AML-193 (cell line): ENCODE results near the gene NOX4.

Source experiments
- DNase-seq, 2 experiments: peaks; one replicate each; lab custom pipeline; 2025; lab: John Stamatoyannopoulos, UW

Gene NOX4

DNA sequence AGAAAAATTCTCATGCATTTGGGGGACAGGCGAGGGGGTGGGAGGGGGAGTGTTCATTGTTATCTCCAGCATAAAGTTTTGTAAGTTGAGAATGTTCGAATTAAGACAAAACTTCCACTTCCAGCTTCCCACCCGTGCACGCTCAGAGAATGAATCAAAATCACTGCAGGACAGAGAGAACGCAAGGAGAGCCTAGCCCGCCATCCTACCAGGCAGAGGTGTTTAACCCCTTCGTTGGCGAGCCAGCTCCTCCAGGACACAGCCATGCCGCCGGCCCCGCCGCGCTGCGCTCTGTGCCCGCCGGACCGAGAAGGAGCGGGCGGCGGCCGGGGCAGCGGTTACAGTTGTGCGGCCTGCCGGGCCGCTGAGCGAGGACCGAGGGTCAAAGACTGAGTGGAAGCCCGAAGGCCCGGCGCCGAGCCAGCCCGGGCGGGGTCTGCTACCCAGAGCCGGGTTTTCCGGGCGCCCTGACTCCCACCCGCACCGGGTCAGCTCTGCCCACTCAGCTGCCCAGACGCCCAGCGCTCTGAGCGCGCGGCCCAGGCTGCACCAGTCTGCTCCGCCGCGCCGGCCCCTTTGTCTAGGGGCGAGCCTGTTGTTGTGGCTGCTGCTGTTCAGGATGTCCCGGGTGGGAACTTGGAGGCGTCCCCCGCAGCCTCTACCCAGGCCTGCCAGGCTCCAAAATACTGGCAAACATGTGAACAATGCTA is at the start of gene NOX4:
NOX4 (minus strand) TSS at position 395 of the 710 bp plus-strand sequence; CDS start at position 266, 129 bp downstream.
- no peak for DNase-seq

- DNase-seq = no peak
These were observed 49.7 kb upstream of the NOX4 start for GRCh38 chr11:89540826-89541225.

GRCh38 chr11:89537936-89538335 is 46.8 kb upstream of the NOX4 start:
- no peak for DNase-seq

DNA sequence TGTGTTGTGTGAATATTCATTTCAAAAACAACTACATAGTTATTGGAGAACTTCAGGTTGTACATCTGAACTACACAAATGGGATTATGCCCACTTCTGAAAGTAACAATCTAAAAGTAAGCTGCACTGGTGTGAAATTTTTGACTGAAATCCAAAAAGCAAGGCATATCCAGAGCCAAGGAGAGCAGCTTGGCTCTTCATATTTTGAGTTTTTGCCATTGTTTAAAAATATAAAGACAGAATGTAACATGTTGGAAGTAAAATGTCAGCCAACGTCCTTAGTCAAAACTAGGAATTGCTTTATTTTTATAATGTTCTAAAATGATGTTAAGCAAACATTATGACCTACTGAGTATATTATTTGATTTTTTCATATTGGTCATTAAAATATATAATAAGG is 45.8 kb upstream of the NOX4 start:
- no peak for DNase-seq

GRCh38 chr11:89535221-89535620 is 44.0 kb upstream of the NOX4 start:
- DNase-seq = no peak

DNA sequence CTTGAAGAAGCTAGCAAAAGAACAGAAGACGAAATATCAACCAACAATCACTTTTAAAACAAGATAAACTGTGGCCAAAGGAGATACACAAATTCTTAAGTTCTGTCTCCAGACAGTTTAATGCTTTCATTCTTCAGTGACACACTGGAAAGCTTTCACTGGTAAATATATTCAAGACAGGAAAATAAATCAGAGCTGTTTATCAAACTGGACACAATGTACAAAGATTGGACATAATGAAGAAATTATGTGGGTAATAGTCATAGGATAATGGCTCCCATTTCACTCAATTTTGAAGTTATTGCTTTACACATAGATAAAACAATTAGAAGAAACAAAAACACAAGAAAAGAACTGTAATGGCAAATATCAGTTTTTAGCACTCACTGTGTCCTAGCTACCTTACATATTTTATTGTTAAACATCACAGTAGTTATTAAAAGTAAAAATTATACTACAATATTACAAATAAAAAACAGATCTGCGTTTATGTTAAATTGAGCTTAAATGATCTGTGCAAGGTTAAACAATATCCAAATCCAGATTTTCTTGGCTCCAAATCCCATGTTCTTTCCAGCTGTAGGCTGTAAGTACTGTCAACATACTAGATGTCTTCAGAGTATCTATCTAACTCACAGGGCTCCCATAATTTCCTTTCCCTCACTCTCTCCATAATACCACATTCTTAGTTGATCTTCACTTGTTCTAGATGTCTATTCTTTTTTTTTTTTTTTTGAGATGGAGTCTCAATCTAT is 38.6 kb upstream of the NOX4 start:
- DNase-seq = no peak

DNA sequence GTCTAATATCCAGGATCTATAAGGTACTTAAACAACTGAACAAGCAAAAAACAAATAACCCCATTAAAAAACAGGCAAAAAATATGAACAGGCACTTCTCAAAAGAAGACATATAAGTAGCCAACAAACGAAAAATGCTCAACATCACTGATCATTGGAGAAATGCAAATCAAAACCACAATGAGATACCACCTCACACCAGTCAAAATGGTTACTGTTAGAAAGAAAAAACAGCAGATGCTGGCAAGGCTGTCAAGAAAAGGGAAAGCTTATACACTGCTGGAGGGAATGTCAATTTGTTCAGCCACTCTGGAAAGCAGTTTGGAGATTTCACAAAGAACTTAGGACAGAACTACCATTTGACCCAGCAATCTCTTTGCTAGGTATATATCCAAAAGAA is 30.6 kb upstream of the NOX4 start:
- no peak for DNase-seq

- no peak for DNase-seq
These were observed 30.1 kb upstream of the NOX4 start for GRCh38 chr11:89521294-89521693.

DNA sequence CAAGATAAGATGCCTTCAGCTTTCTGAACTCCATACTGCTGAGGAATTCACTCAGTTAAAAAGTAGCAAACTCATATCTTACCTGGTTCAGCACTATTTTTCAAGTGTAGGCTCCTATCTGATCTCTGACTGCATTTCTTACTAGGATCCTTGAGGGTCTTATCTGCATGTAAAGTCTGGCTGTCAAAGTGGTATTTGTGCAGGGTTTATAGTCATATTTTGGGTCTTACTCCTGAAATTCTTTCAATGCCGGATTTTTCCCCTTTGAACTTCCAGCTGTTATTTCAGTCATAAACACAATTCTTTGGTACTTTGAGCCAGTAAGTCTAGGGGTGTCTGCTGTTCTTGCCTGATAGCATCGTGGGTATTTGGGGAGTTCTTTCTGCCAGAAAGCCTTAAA is 25.3 kb upstream of the NOX4 start:
- no peak for DNase-seq

DNA sequence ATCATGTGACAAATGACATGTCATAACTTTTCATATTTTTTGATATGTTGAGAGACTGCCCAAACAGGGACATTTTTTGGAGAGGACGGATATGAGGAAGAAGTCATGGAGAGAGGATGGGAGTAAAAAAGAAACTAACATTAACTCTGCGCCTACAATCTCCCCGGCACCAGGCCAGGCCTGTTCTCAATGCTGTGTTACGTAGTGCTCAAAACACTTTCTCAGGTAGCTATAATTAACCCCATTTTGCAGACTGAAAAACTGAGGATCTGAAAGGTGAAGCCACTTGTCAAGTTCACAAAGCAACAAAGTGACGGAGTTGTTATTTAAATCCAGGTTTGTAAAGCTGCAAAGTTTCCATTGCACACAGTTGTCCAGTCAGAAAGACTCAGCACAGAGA is 17.4 kb upstream of the NOX4 start:
- DNase-seq = no peak

- no peak for DNase-seq
These were observed 13.1 kb upstream of the NOX4 start for GRCh38 chr11:89504270-89504669.

GRCh38 chr11:89503422-89503821 is 12.2 kb upstream of the NOX4 start:
- DNase-seq = no peak

GRCh38 chr11:89502301-89502700 is 11.1 kb upstream of the NOX4 start:
- DNase-seq = no peak

DNA sequence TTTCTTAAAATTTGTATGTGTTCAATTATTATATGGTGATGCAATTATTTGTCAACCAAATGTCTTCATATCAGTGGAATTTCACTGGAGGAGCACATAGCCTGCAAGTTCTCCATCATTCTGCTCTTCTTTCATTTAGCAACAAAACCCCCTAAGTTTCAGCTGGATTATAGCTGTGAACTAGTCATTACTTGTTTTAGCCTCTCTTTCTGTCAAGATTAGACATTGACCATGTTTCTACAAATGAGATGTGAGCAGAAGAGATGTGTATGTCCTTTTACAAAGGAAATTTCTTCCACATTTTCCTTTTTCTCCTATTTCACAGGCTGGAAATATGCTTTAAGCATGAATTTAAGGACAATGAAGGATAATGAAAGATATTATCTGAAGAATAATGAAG is 9.2 kb upstream of the NOX4 start:
- DNase-seq = no peak

DNA sequence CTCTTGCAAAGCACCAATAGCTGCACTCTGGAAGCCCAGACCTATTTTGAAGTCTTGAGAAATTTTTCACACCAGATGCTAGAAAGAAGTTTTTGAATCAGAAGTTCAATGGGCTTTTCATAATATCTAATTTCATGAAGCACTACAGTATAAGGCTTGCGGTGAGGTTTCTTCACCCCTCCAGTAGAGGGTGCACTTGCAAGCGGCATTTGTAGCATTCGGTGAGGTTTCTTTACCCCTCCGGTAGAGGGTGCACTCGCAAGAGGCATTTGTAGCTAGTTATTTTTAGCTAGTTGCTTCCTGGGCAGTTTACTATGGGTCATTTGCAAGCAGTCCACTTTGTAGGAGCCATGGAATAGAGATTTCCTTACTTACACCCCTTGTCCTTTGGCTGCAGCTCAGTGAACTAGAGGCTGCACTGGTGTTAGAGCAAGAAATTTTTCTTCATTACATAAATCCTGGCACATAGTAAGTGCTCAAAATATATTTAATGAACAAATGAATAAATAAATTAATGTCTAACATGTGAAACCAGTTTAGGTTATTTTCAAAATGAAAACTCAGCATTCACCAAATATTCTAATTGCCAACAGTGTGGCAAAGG is 7.8 kb upstream of the NOX4 start:
- DNase-seq = no peak

DNA sequence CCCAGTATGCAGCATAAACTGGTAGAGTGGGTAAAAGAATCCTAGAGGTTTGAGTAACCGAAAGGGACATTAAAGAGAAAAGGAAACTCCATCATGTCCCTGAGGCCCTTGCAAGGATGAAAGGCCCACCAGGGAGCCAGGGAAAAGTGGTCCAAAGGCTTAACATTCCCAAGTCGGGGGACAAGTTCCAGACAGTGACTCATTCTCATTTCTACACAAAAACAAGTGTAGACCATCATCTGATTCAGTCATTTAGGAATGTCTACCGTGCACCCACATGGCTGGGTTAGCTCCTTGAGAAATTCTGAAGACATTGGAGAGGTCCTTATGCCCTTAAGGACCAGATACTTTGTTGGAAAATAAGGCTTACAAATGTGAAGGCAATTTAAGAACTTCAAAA is 4.8 kb upstream of the NOX4 start:
- no peak for DNase-seq

GRCh38 chr11:89493431-89493830 is 2.3 kb upstream of the NOX4 start:
- DNase-seq = no peak

GRCh38 chr11:89490602-89490980 is 584 bp downstream of the NOX4 start:
- DNase-seq = no peak

- no peak for DNase-seq
These were observed 1.2 kb downstream of the NOX4 start for GRCh38 chr11:89489930-89490329.

- DNase-seq = no peak
These were observed 4.2 kb downstream of the NOX4 start for GRCh38 chr11:89487016-89487415.

DNA sequence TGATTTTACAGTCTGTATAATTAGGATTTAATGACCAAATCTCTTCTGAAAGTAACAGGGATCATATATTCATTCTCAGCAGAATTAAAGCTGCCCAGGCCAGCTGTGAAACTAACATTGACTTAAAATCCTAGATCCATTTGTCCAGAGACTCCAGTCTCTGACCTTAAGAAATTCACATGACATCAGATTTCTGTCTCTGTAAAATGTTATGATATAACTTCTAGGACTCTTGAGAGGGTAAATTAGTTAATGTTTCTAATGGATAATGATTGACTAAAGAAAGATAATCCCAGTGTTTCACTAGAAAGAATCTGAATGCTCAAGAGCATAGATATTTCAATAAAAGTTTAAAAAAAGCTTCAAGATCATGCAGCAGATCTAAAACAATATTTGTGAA is 6.3 kb downstream of the NOX4 start:
- no peak for DNase-seq

DNA sequence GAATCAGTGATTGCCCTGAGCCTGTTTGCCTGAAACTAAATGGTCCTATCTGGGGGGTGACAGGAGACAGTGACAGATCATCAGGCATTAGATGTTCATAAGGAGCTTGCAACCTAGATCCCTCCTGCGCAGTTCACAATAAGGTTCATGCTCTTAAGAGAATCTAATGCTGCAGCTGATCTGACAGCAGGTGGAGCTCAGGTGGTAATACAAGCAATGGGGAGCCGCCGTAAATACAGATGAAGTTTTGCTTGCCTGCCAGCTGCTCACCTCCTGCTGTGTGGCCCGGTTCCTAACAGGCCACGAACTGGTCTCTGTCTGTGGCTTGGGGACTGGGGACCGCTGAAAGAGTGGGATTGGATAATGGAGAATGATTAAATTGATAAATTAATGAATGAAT is 14.0 kb downstream of the NOX4 start:
- no peak for DNase-seq

DNA sequence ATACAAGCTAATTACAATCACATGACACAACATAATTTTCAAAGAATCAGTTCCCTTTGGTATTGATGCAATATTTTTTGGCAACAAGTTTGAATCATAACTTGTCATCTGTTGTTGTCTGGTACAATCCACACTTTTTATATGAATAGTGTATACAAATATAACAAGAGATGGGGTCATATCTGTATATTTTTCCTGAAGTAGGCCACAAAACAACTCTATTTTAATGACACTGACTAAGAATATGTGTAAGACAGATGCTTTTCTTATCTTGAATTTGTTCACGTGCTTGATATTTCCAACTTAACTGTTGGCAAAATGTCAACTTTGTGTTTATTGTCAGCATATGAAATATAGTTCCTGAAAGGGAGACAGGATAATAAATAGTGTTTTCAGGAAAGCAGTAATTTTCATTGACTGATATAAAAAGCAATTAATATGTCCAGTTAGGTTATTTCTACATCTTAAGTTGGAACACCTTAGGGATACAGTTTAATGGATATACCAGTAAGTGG is 27.9 kb downstream of the NOX4 start:
- no peak for DNase-seq
